NCI-H187 treated with DMSO at 0.1 percent for 48 hours (cell line): ENCODE results near the gene MED29.
A peak's percentile ranks its signal among the peaks of the same experiment; 100 is the strongest.

Experiments
- DNase-seq: peaks from one replicate; lab custom pipeline; 2025; lab: John Stamatoyannopoulos, UW

Gene MED29

GRCh38 chr19:39430675-39431593 lies 39.8 kb downstream of the MED29 start:
- no peak for DNase-seq

GRCh38 chr19:39432677-39433025 lies 41.5 kb downstream of the MED29 start:
- DNase-seq, result no peak

- DNase-seq, result no peak
Measured at GRCh38 chr19:39433480-39434079, 42.4 kb downstream of the MED29 start.

- no peak for DNase-seq
Measured at GRCh38 chr19:39434123-39435076, 43.2 kb downstream of the MED29 start.

GRCh38 chr19:39435499-39436349 lies 44.5 kb downstream of the MED29 start, which contains the start of gene RPS16:
Gene RPS16 (minus strand): TSS chr19:39435949. CDS start chr19:39435895, 54 bp downstream.
- peak; percentile 94 for DNase-seq

- no peak for DNase-seq
Measured at GRCh38 chr19:39436350-39436716, 45.2 kb downstream of the MED29 start.

GRCh38 chr19:39438270-39438934 lies 47.2 kb downstream of the MED29 start:
- DNase-seq, result no peak

- no peak for DNase-seq
Measured at GRCh38 chr19:39444598-39445195, 53.5 kb downstream of the MED29 start.

- peak; percentile 83 for DNase-seq
Measured at GRCh38 chr19:39445196-39446111, 54.3 kb downstream of the MED29 start, which contains the start of gene SUPT5H. Gene SUPT5H (plus strand): TSS chr19:39445582. CDS start chr19:39445891, 309 bp downstream.

- DNase-seq, result no peak
Measured at GRCh38 chr19:39446365-39447084, 55.3 kb downstream of the MED29 start.

GRCh38 chr19:39448271-39448670 lies 57.1 kb downstream of the MED29 start:
- no peak for DNase-seq

- no peak for DNase-seq
Measured at GRCh38 chr19:39449116-39449797, 58.1 kb downstream of the MED29 start.
